ENCODE data around the gene KCNG3.

KCNG3 gene, protein sequence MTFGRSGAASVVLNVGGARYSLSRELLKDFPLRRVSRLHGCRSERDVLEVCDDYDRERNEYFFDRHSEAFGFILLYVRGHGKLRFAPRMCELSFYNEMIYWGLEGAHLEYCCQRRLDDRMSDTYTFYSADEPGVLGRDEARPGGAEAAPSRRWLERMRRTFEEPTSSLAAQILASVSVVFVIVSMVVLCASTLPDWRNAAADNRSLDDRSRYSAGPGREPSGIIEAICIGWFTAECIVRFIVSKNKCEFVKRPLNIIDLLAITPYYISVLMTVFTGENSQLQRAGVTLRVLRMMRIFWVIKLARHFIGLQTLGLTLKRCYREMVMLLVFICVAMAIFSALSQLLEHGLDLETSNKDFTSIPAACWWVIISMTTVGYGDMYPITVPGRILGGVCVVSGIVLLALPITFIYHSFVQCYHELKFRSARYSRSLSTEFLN

DNA sequence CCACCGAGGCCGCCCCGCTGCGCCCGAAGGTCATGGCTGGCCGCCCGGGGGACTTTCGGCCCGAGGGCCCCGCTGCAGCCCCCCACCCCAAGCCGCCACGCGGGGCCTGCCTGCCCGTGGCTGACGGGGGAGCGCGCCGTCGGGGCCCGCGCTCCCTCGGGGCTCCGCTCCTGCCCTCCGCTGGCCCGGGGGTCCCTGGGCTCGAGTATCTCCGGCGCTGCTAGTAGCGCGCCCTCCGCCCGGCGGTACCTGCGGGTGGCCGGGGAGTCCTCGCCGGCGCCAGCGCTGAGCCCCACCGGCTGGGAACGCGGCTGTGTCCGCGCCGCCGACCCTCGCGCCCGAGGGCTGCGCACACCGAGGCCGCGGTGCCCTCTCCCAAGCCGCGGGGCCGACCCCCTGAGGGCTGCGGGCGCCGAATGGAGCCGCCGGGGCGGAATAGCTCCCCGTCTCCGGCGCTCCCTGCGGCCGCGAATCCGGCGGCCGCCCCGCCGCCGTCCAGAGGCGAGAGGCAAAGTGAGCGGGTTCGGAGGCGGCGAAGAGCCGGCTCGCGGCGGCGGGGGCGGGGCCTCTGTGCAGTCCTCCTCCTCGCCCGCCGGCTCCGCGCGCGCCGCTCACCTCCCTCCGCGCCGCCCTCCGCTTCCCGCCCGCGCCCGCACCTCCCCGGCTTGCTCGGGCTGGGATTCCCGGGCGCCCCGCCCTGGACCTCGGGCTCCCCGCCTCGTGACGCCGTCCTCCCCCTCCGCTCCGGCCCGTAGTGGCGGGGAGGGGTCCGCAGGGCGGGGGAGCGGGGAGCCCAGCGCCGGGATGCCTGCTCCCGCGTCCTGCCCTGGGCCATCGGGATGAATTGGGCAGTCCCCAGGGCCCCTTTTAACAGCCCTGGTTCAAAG, at the start of gene KCNG3:
Gene KCNG3, minus strand, starts transcription at position 515 of the 887 bp plus-strand sequence. Its CDS starts 481 bp downstream, at position 34.
- Histone ChIP-seq H3K4me3 (ENCODE audit: low read depth in 1 of 2, low read length in 2 of 2) (peak within 1 kb of the TSS; percentile 56 to 78), H3K4me1 (ENCODE audit: control insufficient read depth in 1 of 2, insufficient read depth in 2 of 2, low read length in 2 of 2) (peaks cover 0 to 15% of the 10 kb centered on the region in 2 donors), H3K36me3 (ENCODE audit: control insufficient read depth in 1 of 2, insufficient read depth in 2 of 2, low read length in 2 of 2) (no peaks in the 10 kb centered on the region), H3K9me3 (ENCODE audit: control insufficient read depth in 1 of 2, low read length in 2 of 2) (no peaks in the 10 kb centered on the region), H3K27ac (ENCODE audit: low read length) (no peak within 1 kb of the TSS), H3K27me3 (ENCODE audit: low read depth, low read length) (peaks cover 18% of the 10 kb centered on the region)

GRCh38 chr2:42542871-42543270, 49.1 kb upstream of the KCNG3 start:
- no peaks in the 10 kb centered on the region for H3K9me3 ChIP-seq (ENCODE audit: control insufficient read depth in 1 of 2, low read length in 2 of 2)
- H3K27me3 ChIP-seq (ENCODE audit: low read depth, low read length) = no peaks in the 10 kb centered on the region
- no peaks in the 10 kb centered on the region for H3K36me3 ChIP-seq (ENCODE audit: control insufficient read depth in 1 of 2, insufficient read depth in 2 of 2, low read length in 2 of 2)
- no peak overlapping the region for H3K27ac ChIP-seq (ENCODE audit: low read length)
- H3K4me1 ChIP-seq (ENCODE audit: control insufficient read depth in 1 of 2, insufficient read depth in 2 of 2, low read length in 2 of 2) = no peaks in the 10 kb centered on the region
- no peak overlapping the region for H3K4me3 ChIP-seq (ENCODE audit: low read depth in 1 of 2, low read length in 2 of 2)

GRCh38 chr2:42537493-42537892, 43.7 kb upstream of the KCNG3 start:
- H3K27ac ChIP-seq (ENCODE audit: low read length) = no peak overlapping the region
- H3K4me3 ChIP-seq (ENCODE audit: low read depth in 1 of 2, low read length in 2 of 2) = no peak overlapping the region
- no peaks in the 10 kb centered on the region for H3K4me1 ChIP-seq (ENCODE audit: control insufficient read depth in 1 of 2, insufficient read depth in 2 of 2, low read length in 2 of 2)
- no peaks in the 10 kb centered on the region for H3K9me3 ChIP-seq (ENCODE audit: control insufficient read depth in 1 of 2, low read length in 2 of 2)
- H3K27me3 ChIP-seq (ENCODE audit: low read depth, low read length) = no peaks in the 10 kb centered on the region
- H3K36me3 ChIP-seq (ENCODE audit: control insufficient read depth in 1 of 2, insufficient read depth in 2 of 2, low read length in 2 of 2) = no peaks in the 10 kb centered on the region

DNA sequence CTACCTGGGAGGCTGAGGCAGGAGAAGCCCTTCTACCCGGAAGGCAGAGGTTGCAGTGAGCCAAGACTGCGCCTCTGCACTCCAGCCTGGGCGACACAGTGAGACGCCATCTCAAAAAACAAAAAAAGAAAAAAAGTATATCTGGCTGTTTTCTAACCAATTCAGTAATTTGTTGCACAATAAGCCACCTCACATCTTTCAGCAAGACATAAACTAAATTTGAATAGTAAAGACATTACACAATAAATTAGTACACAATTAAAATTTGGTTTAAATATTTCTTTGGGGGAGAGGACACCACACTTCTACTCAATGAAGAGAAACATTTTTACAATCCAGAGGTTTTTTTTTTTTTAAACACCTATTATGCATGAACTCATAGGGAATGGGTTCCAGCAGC, 38.6 kb upstream of the KCNG3 start:
- Histone ChIP-seq H3K4me3 (ENCODE audit: low read depth in 1 of 2, low read length in 2 of 2) (no peak overlapping the region), H3K27me3 (ENCODE audit: low read depth, low read length) (no peaks in the 10 kb centered on the region), H3K9me3 (ENCODE audit: control insufficient read depth in 1 of 2, low read length in 2 of 2) (no peaks in the 10 kb centered on the region), H3K4me1 (ENCODE audit: control insufficient read depth in 1 of 2, insufficient read depth in 2 of 2, low read length in 2 of 2) (no peaks in the 10 kb centered on the region), H3K36me3 (ENCODE audit: control insufficient read depth in 1 of 2, insufficient read depth in 2 of 2, low read length in 2 of 2) (no peaks in the 10 kb centered on the region), H3K27ac (ENCODE audit: low read length) (no peak overlapping the region)

DNA sequence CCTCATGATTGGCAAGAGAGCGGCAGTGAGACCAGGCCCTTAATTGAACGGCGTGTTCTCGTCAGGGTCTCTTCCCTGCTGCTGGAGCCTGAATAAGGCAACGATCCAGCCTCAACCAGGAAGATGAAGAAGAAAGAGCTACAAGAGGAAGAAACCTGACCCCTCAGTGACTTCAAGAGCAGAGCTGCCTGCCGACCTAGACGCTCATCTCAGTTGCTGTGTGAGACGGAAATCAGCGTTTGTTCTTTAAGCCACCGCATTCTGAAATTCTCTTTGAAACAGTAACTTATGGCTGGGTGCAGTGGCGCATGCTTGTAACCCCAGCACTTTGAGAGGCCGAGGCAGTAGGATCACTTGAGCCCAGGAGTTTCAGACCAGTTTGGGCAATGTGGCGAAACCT, 29.6 kb upstream of the KCNG3 start:
- Histone ChIP-seq H3K9me3 (ENCODE audit: control insufficient read depth in 1 of 2, low read length in 2 of 2) (no peaks in the 10 kb centered on the region), H3K4me1 (ENCODE audit: control insufficient read depth in 1 of 2, insufficient read depth in 2 of 2, low read length in 2 of 2) (no peaks in the 10 kb centered on the region), H3K36me3 (ENCODE audit: control insufficient read depth in 1 of 2, insufficient read depth in 2 of 2, low read length in 2 of 2) (no peaks in the 10 kb centered on the region), H3K27ac (ENCODE audit: low read length) (no peak overlapping the region), H3K4me3 (ENCODE audit: low read depth in 1 of 2, low read length in 2 of 2) (no peak overlapping the region), H3K27me3 (ENCODE audit: low read depth, low read length) (no peaks in the 10 kb centered on the region)

DNA sequence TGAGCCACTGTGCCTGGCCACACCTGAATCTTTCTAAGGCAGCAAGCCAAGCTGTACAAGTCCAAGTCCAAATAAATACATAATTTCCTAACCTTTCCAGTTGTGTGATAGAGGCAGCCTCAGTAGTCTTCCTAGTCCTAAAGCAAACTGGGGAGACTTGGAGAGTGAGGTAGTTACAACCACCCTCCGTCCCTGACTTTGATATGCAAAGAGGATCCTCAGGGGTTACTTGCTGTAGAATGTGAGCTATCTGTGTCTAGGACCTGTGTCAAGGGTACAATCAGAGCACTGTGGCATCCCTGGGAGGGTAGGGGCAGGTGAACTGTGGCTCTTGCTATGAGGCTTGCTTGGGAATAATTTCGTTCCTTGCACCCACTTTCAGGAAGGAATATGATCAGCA, 28.3 kb upstream of the KCNG3 start:
- H3K27me3 ChIP-seq (ENCODE audit: low read depth, low read length) = no peaks in the 10 kb centered on the region
- H3K9me3 ChIP-seq (ENCODE audit: control insufficient read depth in 1 of 2, low read length in 2 of 2) = no peaks in the 10 kb centered on the region
- H3K4me3 ChIP-seq (ENCODE audit: low read depth in 1 of 2, low read length in 2 of 2) = no peak overlapping the region
- no peak overlapping the region for H3K27ac ChIP-seq (ENCODE audit: low read length)
- H3K4me1 ChIP-seq (ENCODE audit: control insufficient read depth in 1 of 2, insufficient read depth in 2 of 2, low read length in 2 of 2) = no peaks in the 10 kb centered on the region
- H3K36me3 ChIP-seq (ENCODE audit: control insufficient read depth in 1 of 2, insufficient read depth in 2 of 2, low read length in 2 of 2) = no peaks in the 10 kb centered on the region

GRCh38 chr2:42519624-42520023, 25.8 kb upstream of the KCNG3 start:
- no peak overlapping the region for H3K27ac ChIP-seq (ENCODE audit: low read length)
- H3K36me3 ChIP-seq (ENCODE audit: control insufficient read depth in 1 of 2, insufficient read depth in 2 of 2, low read length in 2 of 2) = no peaks in the 10 kb centered on the region

DNA sequence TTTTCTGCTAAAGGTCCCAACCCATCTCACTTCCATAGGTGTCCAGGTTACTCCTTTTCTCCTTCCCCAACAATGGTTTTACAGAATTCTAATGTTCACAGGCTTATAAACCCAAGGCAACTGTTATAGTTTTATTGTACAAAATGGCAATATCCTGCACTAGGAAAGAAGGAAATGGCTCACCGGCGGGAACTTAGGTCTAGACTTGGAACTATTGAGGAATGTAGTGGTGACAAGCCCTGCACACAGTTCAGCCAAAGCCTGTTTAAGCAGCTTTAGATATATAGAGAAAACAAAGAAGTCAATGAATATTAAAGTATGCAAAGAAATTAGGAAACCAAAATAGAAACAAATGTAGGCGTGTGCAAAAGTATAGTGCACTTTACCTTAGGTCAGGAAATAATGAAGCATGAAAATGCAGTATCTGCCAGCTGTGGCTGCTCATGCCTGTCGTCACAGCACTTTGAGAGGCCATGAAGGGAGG, 22.7 kb upstream of the KCNG3 start:
- Histone ChIP-seq H3K36me3 (ENCODE audit: control insufficient read depth in 1 of 2, insufficient read depth in 2 of 2, low read length in 2 of 2) (no peaks in the 10 kb centered on the region), H3K27ac (ENCODE audit: low read length) (no peak overlapping the region), H3K27me3 (ENCODE audit: low read depth, low read length) (no peaks in the 10 kb centered on the region), H3K4me1 (ENCODE audit: control insufficient read depth in 1 of 2, insufficient read depth in 2 of 2, low read length in 2 of 2) (no peaks in the 10 kb centered on the region), H3K9me3 (ENCODE audit: control insufficient read depth in 1 of 2, low read length in 2 of 2) (no peaks in the 10 kb centered on the region), H3K4me3 (ENCODE audit: low read depth in 1 of 2, low read length in 2 of 2) (no peak overlapping the region)

More at GRCh38 chr2:42519624-42520023, 25.8 kb upstream of the KCNG3 start:
- no peaks in the 10 kb centered on the region for H3K9me3 ChIP-seq (ENCODE audit: control insufficient read depth in 1 of 2, low read length in 2 of 2)
- H3K27me3 ChIP-seq (ENCODE audit: low read depth, low read length) = no peaks in the 10 kb centered on the region
- H3K4me3 ChIP-seq (ENCODE audit: low read depth in 1 of 2, low read length in 2 of 2) = no peak overlapping the region
- H3K4me1 ChIP-seq (ENCODE audit: control insufficient read depth in 1 of 2, insufficient read depth in 2 of 2, low read length in 2 of 2) = no peaks in the 10 kb centered on the region

- no peaks in the 10 kb centered on the region for H3K36me3 ChIP-seq (ENCODE audit: control insufficient read depth in 1 of 2, insufficient read depth in 2 of 2, low read length in 2 of 2)
- no peak overlapping the region for H3K4me3 ChIP-seq (ENCODE audit: low read depth in 1 of 2, low read length in 2 of 2)
- H3K27me3 ChIP-seq (ENCODE audit: low read depth, low read length) = no peaks in the 10 kb centered on the region
- H3K27ac ChIP-seq (ENCODE audit: low read length) = no peak overlapping the region
- H3K4me1 ChIP-seq (ENCODE audit: control insufficient read depth in 1 of 2, insufficient read depth in 2 of 2, low read length in 2 of 2) = no peaks in the 10 kb centered on the region
- H3K9me3 ChIP-seq (ENCODE audit: control insufficient read depth in 1 of 2, low read length in 2 of 2) = no peaks in the 10 kb centered on the region
Observed at GRCh38 chr2:42513252-42513918, 19.6 kb upstream of the KCNG3 start.

DNA sequence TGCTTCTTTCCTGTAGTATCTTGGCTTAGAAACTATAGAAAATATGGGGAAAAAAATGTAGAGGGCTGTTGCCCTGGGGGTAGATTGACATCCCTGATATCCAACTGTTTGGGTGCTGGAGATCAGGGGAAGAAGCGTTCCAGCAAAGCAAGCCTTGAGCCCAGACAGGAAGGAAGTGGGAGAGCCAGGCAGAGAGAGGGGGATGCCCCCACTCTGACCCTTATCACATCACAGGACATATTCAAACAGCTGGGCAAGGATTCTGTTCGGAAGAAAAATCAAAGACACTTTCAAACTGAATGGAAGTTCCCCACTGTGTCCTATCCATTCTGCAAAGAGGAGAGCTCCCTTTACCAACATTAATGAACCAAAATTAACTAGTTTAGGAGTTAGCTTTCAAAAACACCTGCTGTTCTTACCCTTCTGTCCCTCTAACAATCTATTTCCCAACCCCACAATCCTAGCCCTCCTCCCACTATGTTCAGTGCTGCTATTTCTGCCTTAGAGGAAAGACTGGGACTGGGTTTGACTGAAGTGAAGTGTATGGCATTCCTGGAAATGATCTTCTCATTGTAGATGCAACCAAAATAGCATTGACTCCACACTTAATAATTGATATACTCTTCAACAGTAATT, 16.9 kb upstream of the KCNG3 start:
- H3K27ac ChIP-seq (ENCODE audit: low read length) = no peak overlapping the region
- H3K4me1 ChIP-seq (ENCODE audit: control insufficient read depth in 1 of 2, insufficient read depth in 2 of 2, low read length in 2 of 2) = no peaks in the 10 kb centered on the region
- no peak overlapping the region for H3K4me3 ChIP-seq (ENCODE audit: low read depth in 1 of 2, low read length in 2 of 2)
- no peaks in the 10 kb centered on the region for H3K9me3 ChIP-seq (ENCODE audit: control insufficient read depth in 1 of 2, low read length in 2 of 2)
- no peaks in the 10 kb centered on the region for H3K36me3 ChIP-seq (ENCODE audit: control insufficient read depth in 1 of 2, insufficient read depth in 2 of 2, low read length in 2 of 2)
- no peaks in the 10 kb centered on the region for H3K27me3 ChIP-seq (ENCODE audit: low read depth, low read length)

Data from muscle layer of duodenum (tissue), 2 donors.